HG03432 (cell line): ENCODE results near the gene RAB42.
A peak's percentile ranks its signal among the peaks of the same experiment; 100 is the strongest.
"Not testable (repeated sequence)": the region's sequence is repeated elsewhere in the genome, so short reads cannot be mapped to it uniquely, and the experiment has no call there.

Experiments used
- ATAC-seq: cut with Tn5 transposase; IDR thresholded peaks from one replicate; pipeline ENCODE4 v1.9.1; 2021; ENCODE audit warnings: mild to moderate bottlenecking, moderate library complexity; ENCODE audit not compliant: unreplicated experiment

The RAB42 gene

GRCh38 chr1:28591708-28592320, at the start of gene RAB42:
TSS of gene RAB42 (plus strand) at chr1:28592265. CDS start at chr1:28592512, 247 bp downstream.
- peak; percentile 26 for ATAC-seq

DNA sequence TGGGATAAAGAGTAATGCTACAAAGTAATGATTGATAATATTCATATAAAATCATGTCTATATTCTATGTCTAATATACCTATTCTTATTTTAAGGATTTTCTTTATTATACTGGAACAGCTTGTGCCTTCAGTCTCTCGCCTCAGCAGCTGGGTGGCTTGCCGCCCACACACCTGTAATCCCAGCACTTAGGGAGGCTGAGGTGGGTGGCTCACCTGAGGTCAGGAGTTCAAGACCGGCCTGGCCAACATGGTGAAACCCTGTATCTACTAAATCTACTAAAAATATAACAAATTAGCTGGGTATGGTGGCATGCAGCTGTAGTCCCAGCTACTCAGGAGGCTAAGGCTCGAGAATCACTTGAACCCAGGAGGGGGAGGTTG, 46.8 kb upstream of the RAB42 start:
- ATAC-seq = no peak

- ATAC-seq = no peak
These were observed 43.7 kb upstream of the RAB42 start for GRCh38 chr1:28548318-28548717.

GRCh38 chr1:28551381-28551780, 40.7 kb upstream of the RAB42 start:
- no peak for ATAC-seq

DNA sequence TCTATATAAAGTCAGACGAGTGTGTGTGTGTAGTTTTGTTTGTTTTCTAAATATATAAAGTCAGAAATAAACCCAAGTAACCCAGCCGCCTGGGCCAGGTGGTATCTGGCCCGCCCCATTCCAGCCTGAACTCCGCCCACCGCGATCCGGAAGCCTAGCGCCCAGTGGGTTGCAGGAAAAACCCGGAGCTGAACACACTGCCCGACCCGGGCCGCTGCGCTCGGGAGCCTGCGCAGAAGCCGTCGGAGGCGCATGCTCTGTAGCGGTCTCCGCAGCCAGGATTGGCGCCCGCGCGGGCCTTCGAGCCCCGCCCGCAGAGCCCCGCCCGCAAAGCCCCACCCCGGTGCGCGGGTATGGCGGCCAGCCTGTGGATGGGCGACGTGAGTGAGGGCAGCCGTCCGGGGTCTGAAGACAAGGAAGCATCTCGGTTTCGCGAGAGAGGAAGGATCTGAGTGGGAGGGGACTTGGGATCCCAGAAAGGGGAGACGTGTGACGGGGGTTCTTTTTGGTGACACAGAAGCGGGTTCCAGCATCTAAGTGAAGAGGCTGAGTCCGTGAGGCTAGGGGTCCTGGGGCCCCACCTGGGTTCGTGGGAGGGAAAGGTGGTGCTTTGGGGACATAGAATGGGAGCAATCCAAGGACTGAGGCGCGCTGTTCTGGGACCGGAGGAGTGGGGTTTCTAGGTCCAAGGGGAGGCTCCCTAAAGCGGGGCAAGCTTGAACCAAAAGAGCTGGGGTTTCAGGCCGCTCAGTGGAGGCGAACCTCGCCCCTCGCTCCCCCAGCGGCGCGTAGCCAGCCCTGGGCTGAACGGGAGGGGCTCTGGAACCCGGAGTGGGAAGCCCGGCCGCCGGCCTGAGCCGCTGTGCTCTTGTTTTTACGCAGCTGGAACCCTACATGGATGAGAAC, 39.1 kb upstream of the RAB42 start, which contains the start of gene TRNAU1AP:
Gene TRNAU1AP (plus strand): TSS at position 328 of the 906 bp plus-strand sequence. CDS start 26 bp downstream, at position 354.
- peak; percentile 90 for ATAC-seq

GRCh38 chr1:28560886-28561285, 31.2 kb upstream of the RAB42 start:
- ATAC-seq = no peak

GRCh38 chr1:28564310-28564709, 27.8 kb upstream of the RAB42 start:
- no peak for ATAC-seq

GRCh38 chr1:28565040-28565439, 27.0 kb upstream of the RAB42 start:
- ATAC-seq = no peak

DNA sequence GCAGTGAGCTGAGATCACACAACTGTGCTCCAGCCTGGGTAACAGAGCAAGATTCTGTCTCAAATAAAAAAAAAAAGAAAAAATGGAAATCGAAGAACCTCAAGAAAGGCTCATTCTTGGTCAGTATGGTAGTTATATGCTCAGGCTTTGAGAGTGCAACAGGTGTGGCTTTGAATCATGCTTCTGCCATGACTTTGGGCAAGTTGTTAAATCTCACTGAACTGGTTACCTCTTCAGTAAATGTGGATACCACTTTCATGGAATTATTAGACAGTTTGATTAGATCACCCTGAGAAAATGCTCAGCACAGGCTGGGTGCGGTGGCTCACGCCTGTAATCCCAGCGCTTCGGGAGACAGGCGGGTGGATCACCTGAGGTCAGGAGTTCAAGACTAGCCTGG, 26.3 kb upstream of the RAB42 start:
- no peak for ATAC-seq

DNA sequence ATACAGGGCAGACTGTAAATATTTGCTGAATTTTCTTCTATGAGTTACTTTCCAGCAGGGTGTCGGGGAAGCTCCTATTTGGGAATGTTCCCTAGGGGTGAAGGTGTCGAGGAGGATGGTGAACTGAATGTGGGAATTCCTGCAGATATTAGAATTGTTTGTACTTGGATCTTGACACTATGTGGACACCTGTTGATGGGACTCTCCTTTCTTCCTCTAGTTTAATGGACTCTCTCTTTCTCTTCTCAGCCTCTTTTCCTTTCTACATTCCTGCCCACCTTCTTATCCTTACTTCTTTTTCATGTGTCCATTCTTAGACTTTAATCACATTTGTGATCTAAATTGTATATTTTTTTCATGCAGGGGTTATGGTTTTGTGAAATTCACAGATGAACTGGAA, 25.1 kb upstream of the RAB42 start:
- no peak for ATAC-seq

- ATAC-seq = no peak
These were observed 20.2 kb upstream of the RAB42 start for GRCh38 chr1:28571911-28572310.

DNA sequence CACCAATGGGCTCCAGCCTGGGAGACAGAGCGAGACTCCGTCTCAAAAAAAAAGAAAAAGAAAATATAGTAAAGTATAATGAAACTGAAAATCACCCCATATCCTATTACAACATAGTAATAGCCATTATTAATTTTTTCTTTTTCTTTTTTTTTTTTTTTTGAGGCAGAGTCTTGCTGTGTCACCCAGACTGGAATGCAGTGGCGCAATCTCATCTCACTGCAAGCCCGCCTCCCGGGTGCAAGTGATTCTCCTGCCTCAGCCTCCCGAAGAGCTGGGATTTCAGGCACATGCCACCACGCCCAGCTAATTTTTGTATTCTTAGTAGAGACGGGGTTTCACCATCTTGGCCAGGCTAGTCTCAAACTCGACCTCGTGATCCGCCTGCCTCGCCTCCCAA, 19.2 kb upstream of the RAB42 start:
- ATAC-seq = not testable (repeated sequence)

DNA sequence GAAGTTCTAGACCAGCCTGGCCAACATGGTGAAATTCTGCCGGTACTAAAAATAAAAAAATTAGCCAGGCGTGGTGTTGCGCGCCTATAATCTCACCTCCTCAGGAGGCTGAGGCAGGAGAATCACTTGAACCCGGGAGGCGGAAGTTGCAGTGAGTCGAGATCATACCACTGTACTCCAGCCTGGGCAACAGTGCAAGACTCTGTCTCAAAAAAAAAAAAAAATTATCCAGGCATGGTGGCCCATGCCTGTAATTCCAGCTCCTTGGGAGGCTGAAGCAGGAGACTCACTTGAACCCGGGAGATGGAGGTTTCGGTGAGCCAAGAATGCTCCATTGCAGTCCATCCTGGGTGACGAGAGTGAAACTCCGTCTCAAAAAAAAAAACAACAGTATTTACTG, 18.5 kb upstream of the RAB42 start:
- ATAC-seq = no peak

GRCh38 chr1:28577052-28577678, 14.9 kb upstream of the RAB42 start:
- ATAC-seq = no peak

GRCh38 chr1:28577738-28578536, 14.1 kb upstream of the RAB42 start:
- ATAC-seq = no peak

DNA sequence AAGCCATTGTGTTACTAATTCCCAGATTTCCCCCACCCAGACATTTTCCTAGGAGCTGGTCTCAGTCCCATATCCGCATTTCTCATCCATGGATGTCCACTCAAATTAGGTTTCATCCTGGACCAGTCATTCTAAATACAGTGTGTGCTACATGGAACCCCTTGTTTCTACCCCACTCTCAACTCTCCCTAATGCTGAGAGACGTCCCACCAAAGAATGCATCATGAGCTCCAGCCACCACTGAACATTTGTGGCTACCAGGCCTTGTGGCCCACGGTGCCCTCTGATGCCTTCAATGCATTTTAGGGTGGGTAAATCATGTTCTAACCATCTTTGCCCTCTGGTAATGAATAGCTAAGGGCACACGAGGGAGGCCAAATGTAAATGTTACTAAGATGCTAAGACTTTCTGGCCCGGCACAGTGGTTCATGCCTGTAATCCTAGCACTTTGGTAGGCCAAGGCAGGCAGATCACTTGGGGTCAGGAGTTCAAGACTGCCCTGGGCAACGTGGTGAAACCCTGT, 13.3 kb upstream of the RAB42 start:
- ATAC-seq = no peak

DNA sequence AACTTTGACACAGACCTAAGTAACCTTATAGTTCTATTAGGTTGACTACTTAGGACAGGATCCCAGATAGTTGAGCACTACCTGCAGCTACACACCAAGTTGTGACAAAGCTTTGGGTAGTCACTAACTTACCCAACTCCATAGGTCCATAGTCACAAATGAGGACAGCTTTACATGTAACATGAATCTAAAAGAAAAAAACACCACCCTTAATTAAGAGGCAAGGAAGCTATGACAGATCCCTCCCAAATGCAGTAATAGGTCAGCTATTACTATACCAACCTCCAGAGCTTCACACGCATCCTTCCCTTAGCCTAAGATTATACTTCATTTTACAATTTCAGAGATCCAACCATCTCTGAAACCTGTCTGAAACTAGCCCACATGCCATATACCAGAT, 12.7 kb upstream of the RAB42 start:
- no peak for ATAC-seq

- peak; percentile 28 for ATAC-seq
These were observed 11.1 kb upstream of the RAB42 start for GRCh38 chr1:28580722-28581530.

- ATAC-seq = peak; percentile 88
These were observed 10.4 kb upstream of the RAB42 start for GRCh38 chr1:28581531-28582247.
